H54 (cell line): Measurements from ENCODE around the gene CYP3A5.
A peak's percentile ranks its signal among the peaks of the same experiment; 100 is the strongest.
"Not testable (repeated sequence)": the region's sequence is repeated elsewhere in the genome, so short reads cannot be mapped to it uniquely, and the experiment has no call there.

Experiments used
- DNase-seq: peaks from one replicate; pipeline ENCODE4 v3.0.0; 2011; ENCODE audit warnings: low spot score, mixed read lengths; ENCODE audit not compliant: insufficient read length
- FAIRE-seq: peaks from 3 replicates; lab custom pipeline; 2011; peaks lifted over from hg19 to GRCh38; lab: Jason Lieb, UNC
- POLR2A ChIP-seq: IDR thresholded peaks from 2 replicates; pipeline ENCODE4 v1.6.1; 2011; ENCODE audit warnings: low read depth, mild to moderate bottlenecking, low read length

The CYP3A5 gene

DNA sequence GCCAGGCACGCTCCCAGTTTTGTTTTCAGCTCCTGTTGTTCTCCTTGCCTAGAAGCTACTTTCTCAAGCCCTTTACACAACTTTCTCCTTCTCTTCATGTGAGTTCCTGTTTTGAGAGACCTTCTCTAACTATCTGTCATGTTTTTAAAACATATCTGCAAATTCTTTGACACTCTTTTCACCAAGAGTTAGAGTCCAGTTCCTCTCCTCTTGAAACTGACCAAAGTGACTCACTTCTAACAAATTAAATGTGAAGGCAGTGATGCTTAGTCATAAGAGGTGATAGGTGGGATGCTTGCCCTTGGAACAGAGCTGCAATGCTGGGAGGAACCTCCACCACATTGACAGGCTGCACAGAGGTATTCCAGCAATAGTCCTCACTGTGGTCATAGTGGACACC, 37.8 kb downstream of the CYP3A5 start:
- no peak for FAIRE-seq
- TF ChIP-seq POLR2A = no peak
- peak; percentile 20 for DNase-seq

DNA sequence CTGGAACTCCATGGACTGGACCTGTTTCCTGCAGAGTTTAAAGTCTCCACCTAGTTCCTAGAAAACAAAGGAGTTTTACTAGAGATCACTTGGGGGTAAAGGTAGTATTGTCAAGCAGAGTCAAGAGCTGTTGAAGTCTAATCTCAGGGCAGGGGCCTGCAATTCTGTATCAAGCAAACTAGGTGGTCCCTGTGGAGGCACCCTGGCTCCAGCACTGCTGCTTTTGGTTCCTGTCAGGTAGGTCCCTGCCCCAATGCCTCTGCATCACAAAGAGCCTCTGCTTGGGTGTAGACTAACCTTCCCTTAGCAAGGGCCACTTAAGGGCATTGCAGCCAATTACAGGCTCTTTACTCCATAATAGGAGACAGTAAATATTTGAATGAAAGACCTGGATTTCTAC, 40.5 kb downstream of the CYP3A5 start:
- TF ChIP-seq POLR2A = no peak
- FAIRE-seq = no peak
- DNase-seq = no peak

DNA sequence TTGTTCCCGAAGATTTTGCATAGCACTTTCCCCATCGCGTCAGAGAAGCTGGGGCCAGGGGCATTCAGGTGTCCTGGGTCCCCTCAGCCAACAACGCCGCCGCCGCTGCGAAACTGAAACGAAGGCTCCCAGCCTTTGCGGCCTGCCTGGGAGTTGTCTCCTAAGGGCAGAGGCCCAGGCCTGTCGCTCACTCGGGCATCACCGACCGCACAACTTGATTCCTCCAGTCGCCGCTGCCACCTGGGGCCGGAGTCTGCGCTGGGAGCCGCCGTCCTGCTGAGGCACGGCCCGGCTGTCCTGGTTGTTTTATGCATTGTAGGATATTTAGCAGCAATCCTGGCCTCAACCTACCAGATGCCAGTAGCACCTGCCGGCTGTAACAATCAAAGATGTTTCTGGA, 41.1 kb downstream of the CYP3A5 start:
- no peak for TF ChIP-seq POLR2A
- no peak for FAIRE-seq
- no peak for DNase-seq

DNA sequence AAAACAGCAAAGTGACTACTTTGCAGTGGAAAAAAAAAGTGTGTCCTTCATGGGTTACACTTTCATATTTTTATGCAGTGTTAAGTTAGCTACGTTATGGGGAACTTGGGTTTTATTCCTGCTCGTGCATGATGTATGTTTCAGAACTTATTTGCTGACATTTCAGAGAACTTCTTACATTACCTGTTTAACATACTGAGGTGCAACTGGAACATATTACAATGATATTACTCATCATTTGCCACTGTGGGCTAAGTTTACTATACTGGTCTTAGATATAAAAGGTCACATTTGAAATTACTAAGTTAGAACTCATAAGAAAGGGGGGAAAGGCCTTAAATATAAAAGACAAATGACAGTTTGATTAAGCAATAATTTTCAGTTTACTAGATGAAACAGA, 42.4 kb downstream of the CYP3A5 start:
- FAIRE-seq, DNase-seq: not testable (repeated sequence)

DNA sequence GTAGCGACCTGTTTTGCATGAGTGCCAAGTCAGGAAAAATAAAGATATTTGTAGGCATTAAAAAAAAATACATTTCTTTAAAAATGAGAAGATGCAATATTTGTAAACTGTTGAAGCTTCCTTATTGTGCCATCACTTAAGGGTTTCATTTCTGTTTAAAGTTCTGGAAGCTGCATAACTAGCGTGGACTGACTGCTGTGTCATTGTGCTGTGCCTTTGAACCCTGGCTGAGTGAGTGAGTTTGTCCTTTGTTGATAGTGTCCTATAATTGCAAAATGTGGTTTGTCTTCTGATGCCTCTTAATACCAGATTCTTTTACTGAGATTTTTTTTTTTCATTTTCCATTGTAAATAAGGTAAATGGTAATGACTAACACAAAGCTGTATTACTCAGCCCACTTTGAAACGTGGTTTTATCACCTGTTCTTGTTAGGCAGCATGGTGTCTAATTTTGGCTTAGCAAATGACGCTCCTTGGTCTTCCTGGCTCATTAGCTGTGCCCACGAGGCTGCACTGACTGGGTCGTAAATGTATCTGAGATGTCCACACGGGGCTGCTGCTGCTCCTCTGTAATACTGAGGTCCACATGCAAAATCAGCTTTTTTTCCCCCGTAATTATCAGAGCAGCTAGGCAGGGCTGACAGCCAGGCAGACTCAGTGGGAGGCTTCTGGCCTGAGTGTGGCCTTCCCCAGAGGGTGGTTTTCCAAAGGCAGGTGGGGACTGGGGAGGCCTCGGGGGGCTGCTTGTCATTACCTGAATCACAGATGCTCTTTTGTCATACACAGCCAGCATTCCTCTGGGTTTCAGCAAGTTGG, 48.3 kb downstream of the CYP3A5 start:
- FAIRE-seq (no peak), DNase-seq (no peak)
- no peak for TF ChIP-seq POLR2A

DNA sequence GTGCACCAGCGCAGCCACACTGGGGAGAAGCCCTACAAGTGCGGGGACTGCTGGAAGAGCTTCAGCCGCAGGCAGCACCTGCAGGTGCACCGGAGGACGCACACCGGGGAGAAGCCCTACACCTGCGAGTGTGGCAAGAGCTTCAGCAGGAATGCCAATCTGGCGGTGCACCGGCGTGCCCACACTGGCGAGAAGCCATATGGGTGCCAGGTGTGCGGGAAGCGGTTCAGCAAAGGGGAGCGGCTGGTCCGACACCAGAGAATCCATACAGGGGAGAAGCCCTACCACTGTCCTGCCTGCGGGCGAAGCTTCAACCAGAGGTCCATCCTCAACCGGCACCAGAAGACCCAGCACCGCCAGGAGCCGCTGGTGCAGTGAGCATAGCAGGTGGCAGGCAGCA, 50.2 kb downstream of the CYP3A5 start:
- no peak for TF ChIP-seq POLR2A
- DNase-seq (no peak), FAIRE-seq (no peak)

DNA sequence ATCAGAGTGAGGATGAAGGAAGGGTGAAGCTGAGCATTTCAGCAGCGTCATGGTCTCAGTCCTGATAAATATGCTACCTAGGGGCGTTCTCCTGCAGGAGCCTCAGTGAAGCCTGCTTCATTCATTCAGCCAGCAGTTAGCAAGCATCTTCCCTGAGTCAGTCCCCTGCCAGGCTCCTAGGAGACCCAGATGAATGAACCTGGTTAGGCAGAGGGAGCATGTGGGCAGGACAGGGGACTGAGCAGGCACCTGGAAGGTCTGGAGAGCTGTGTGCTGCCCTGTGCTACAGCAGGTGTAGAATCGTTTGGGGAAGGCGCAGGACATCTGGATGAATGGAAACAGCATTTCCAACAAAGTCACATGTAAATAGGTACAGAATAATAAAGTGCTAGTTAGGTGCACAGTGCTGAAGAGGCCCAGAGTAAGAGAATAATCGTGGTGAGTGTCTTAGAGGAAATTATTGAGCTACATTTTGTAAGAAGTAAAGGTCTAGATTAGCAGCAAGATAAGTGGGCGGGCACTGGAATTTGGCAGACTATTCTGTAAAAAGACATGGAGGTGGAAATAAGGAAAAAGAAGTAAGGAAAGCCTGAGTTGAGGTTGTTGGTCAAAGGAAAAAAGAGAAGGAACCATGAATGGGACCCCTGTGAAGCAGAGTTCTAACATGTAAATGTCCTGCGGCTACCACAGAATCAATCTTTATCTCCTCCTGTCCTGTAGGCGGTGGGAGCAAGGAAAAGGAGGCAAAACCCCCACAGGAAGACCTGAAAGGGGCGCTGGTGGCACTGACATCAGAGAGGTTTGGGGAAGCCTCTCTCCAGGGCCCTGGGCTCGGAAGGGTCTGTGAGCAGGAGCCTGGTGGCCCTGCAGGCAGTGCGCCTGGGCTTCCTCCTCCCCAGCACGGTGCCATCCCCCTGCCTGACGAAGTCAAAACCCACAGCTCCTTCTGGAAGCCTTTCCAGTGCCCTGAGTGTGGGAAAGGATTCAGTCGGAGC, 51.0 kb downstream of the CYP3A5 start:
- no peak for FAIRE-seq
- no peak for TF ChIP-seq POLR2A

DNA sequence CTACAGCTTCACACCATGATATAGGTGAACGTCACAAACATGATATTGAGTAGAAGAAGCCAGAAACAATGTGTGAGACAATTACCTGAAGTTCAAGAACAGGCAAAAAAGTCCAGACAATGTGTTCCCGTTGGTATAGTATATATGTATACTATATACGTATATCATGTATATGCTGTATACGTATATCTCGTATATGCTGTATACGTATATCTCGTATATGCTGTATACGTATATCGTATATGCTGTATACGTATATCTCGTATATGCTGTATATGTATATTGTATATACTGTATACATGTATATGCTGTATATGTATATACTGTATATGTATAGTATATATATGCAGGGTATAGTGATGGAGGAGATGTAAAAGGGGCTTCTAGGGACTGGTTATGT, 52.3 kb downstream of the CYP3A5 start:
- FAIRE-seq (no peak), DNase-seq (no peak)
- TF ChIP-seq POLR2A = no peak

More for the DNA sequence above, 51.0 kb downstream of the CYP3A5 start:
- DNase-seq = no peak

DNA sequence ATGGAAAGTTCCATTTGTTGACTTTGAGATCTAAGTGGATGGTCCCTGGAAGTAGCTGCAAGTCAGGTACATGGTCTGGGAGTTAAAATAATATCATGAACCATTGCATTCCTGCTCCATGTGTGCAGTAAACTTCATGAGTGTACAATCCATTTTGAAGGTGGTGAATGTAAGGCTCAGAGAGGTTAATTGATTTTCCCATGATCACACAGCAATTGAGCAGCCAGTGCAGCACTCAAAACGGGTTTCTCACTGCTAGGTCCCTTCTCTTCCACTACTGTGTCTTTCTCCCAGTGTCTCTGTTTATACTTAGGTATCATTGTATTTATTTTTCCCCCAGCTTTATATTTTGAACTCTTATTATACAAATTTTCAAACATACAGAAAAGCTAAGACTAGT, 53.1 kb downstream of the CYP3A5 start:
- DNase-seq (no peak), FAIRE-seq (no peak)
- no peak for TF ChIP-seq POLR2A

DNA sequence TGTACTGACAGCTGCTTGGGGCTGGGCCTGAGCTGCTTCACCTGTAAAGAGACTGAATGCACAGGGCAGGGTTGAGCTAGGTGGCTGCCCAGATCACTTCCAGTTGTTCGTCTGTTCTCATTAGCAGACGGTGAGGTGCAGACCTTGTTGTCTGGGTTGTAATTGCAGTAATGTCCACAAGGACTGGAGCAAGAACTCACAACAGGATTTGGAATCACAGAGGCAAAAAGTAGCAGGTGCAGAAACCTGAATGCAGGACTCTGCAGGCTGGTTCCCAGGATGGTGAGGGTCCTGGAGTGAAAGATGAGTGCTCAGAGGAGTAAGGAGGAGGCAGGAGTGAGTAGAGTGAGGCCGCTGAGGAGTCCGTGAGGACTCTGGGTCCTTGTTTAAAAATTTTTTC, 53.8 kb downstream of the CYP3A5 start:
- no peak for FAIRE-seq

DNA sequence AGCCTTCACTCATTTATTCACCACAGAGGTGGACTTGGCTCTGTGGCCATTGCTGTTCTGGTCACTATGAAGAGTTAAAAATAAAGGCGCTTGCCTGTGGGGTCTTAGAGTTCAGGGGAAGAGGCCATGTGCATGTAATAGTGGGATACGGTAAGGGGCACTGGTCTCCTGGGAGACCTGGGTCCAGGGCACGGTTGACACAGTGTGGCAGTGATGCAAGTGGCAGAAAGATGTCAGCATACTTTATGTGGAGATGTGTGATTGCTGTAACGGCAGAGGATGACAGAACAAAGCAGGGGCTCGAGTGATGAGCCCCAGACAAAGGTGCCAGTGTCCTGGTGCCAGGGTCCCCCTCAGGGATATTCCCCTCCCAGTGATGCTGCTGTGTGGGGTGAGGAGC, 54.5 kb downstream of the CYP3A5 start:
- FAIRE-seq (no peak), DNase-seq (no peak)
- no peak for TF ChIP-seq POLR2A

More for the DNA sequence above, 53.8 kb downstream of the CYP3A5 start:
- DNase-seq = no peak
- TF ChIP-seq POLR2A = no peak

DNA sequence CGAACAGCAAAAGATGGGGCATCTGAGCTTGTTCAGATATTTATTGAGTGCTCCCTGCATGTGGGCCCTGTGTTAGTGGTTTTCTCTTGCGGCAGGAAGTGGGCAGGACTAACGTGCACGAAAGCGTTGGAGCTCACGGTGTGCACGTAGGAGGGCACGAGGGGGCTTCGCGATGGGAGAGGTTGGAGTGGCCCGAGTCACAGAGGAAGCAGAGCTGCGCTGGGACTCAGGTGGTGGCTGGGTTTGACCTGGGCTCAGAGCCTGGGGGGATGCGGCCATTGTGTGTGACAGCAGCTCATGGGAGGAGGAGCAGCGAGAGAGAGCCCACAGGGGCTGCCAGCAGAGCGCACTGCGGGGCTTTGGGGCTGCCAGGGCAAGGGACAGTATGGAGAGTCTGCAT, 55.3 kb downstream of the CYP3A5 start:
- FAIRE-seq (no peak), DNase-seq (no peak)
- no peak for TF ChIP-seq POLR2A

DNA sequence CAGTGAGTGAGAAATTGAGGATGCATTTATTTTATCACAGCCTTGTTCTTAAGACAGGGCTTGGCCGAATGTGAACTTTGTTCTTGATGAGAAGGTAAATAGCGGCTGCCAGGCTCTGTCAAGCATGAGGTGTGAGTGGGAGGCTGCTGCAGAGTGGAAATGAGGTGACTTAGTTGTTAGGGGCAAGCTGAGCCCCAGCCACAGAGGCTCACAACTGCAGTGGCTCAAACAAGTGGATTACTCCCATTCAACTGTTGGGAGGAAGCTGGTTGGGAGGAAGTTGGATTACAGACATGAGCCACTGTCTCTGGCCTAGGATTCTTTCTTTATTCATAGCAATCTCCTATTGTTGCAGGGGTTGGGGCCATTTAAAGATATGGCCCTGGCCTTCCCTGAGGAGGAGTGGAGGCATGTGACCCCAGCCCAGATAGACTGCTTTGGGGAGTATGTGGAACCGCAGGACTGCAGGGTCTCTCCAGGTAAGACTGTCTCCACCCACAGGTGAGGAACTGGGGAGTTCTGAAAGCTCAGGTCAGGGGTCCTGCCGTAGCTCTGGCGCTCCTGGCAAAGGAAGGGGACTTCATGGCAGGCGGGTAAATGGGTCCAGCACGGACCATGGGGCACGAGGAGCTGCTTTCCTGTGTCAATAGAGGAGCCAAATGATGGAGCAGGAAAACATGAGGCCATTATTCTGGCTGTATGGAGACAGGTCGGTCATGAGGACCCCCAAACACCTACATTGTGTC, 55.9 kb downstream of the CYP3A5 start:
- no peak for FAIRE-seq
- TF ChIP-seq POLR2A = no peak
- DNase-seq = no peak
